WTC11 (cell line): ENCODE measurements around the gene BPGM. TPM values are rescaled to one million over a fixed set of nuclear protein-coding genes. Genes with fewer than 3 reads are reported as not detected.

Source experiments
- ATAC-seq: fragments of 200-7000 bp; cut with Tn5 transposase; 2 replicates; pipeline ENCODE4 v1.10.0; 2021; ENCODE audit warnings: mild to moderate bottlenecking, moderate library complexity
- CTCF ChIA-PET: fragments of 300-600 bp; sonication (Branson Sonifier 250); formaldehyde crosslinking; loops from one replicate; lab custom pipeline; 2021; ENCODE audit warnings: antibody characterized with exemption; lab: Charles Lee
- POLR2A ChIA-PET: fragments of 350-600 bp; sonication (Branson Sonifier 250); formaldehyde crosslinking; loops from one replicate; lab custom pipeline; 2021; ENCODE audit warnings: antibody characterized with exemption; lab: Charles Lee
- DNase-seq: peaks from one replicate; pipeline ENCODE4 v3.0.0; 2021; ENCODE audit warnings: low spot score
- H3K27ac Mint-ChIP-seq: 2 replicates; pipeline ENCODE4 v1.8.0; 2021; ENCODE audit warnings: mixed read lengths
- H3K27me3 Mint-ChIP-seq: 2 replicates; pipeline ENCODE4 v1.8.0; 2021; ENCODE audit warnings: low read depth, mild to moderate bottlenecking, moderate library complexity, mixed read lengths
- H3K36me3 Mint-ChIP-seq: 2 replicates; pipeline ENCODE4 v1.8.0; 2021; ENCODE audit warnings: mixed read lengths
- H3K4me1 Mint-ChIP-seq: 2 replicates; pipeline ENCODE4 v1.8.0; 2022; ENCODE audit warnings: mixed read lengths
- H3K4me3 Mint-ChIP-seq: 2 replicates; pipeline ENCODE4 v1.8.0; 2021; ENCODE audit warnings: mild to moderate bottlenecking, moderate library complexity, mixed read lengths
- H3K9me3 Mint-ChIP-seq: 2 replicates; pipeline ENCODE4 v1.8.0; 2021; ENCODE audit warnings: mixed read lengths
- ATF1 ChIP-seq: sonication (generic); formaldehyde crosslinking; IDR thresholded peaks from 2 replicates; pipeline ENCODE4 v1.8.1; 2023; ENCODE audit warnings: mild to moderate bottlenecking, moderate library complexity, missing genetic modification reagents
- ATF2 ChIP-seq: sonication (generic); formaldehyde crosslinking; IDR thresholded peaks from 2 replicates; pipeline ENCODE4 v1.8.1; 2022; ENCODE audit warnings: low read depth, missing genetic modification reagents, borderline replicate concordance
- ATF3 ChIP-seq: sonication (generic); formaldehyde crosslinking; conservative IDR thresholded peaks from 2 replicates; pipeline ENCODE4 v1.8.1; 2022; ENCODE audit warnings: mild to moderate bottlenecking, missing genetic modification reagents
- CREB1 ChIP-seq: sonication (generic); formaldehyde crosslinking; IDR thresholded peaks from 2 replicates; pipeline ENCODE4 v1.8.0; 2023; ENCODE audit warnings: mild to moderate bottlenecking, missing genetic modification reagents
- ESRRA ChIP-seq: sonication (generic); formaldehyde crosslinking; IDR thresholded peaks from 2 replicates; pipeline ENCODE4 v1.8.1; 2022; ENCODE audit warnings: mild to moderate bottlenecking, missing genetic modification reagents, borderline replicate concordance
- ETV6 ChIP-seq: sonication (generic); formaldehyde crosslinking; IDR thresholded peaks from 2 replicates; pipeline ENCODE4 v1.8.1; 2022; ENCODE audit warnings: mild to moderate bottlenecking, missing genetic modification reagents
- MAX ChIP-seq: sonication (generic); formaldehyde crosslinking; IDR thresholded peaks from 2 replicates; pipeline ENCODE4 v1.8.0; 2022; ENCODE audit warnings: mild to moderate bottlenecking, missing genetic modification reagents
- NR2C2 ChIP-seq: sonication (generic); formaldehyde crosslinking; IDR thresholded peaks from 2 replicates; pipeline ENCODE4 v1.8.0; 2022; ENCODE audit warnings: mild to moderate bottlenecking, missing genetic modification reagents
- NR3C1 ChIP-seq: sonication (generic); formaldehyde crosslinking; conservative IDR thresholded peaks from 2 replicates; pipeline ENCODE4 v1.8.1; 2023; ENCODE audit warnings: low read depth, mild to moderate bottlenecking, missing genetic modification reagents
- RELA ChIP-seq: sonication (generic); formaldehyde crosslinking; IDR thresholded peaks from 2 replicates; pipeline ENCODE4 v1.8.1; 2022; ENCODE audit warnings: missing genetic modification reagents, mild to moderate bottlenecking, borderline replicate concordance
- SOX15 ChIP-seq: fragments of 250-450 bp; sonication (Bioruptor Pico); IDR thresholded peaks from 2 replicates; pipeline ENCODE4 v1.9.0; 2021; ENCODE audit warnings: mild to moderate bottlenecking
- TEAD1 ChIP-seq: sonication (generic); formaldehyde crosslinking; IDR thresholded peaks from 2 replicates; pipeline ENCODE4 v1.8.0; 2022; ENCODE audit warnings: mild to moderate bottlenecking, missing genetic modification reagents
- ZNF219 ChIP-seq: sonication (generic); formaldehyde crosslinking; IDR thresholded peaks from 2 replicates; pipeline ENCODE4 v1.8.0; 2023; ENCODE audit warnings: missing genetic modification reagents, mild to moderate bottlenecking, borderline replicate concordance
- ZNF263 ChIP-seq: sonication (generic); formaldehyde crosslinking; IDR thresholded peaks from 2 replicates; pipeline ENCODE4 v1.8.1; 2022; ENCODE audit warnings: low read depth, mild to moderate bottlenecking, moderate library complexity, missing genetic modification reagents
- ZNF317 ChIP-seq: sonication (generic); formaldehyde crosslinking; IDR thresholded peaks from 2 replicates; pipeline ENCODE4 v1.8.1; 2023; ENCODE audit warnings: low read depth, mild to moderate bottlenecking, moderate library complexity, missing genetic modification reagents, borderline replicate concordance
- ZSCAN18 ChIP-seq: fragments of 250-450 bp; sonication (Bioruptor Pico); IDR thresholded peaks from 2 replicates; pipeline ENCODE4 v2.1.2; 2022; ENCODE audit warnings: mild to moderate bottlenecking, moderate library complexity
- total RNA-seq: library from RNA; stranded (reverse); gene quantifications from 3 replicates; pipeline ENCODE4 v1.2.3, GENCODE V29; 2021
- TF ChIP-seq, protein P1 (sequence below): sonication (generic); formaldehyde crosslinking; IDR thresholded peaks from 2 replicates; pipeline ENCODE4 v1.8.1; 2022; ENCODE audit warnings: missing genetic modification reagents, borderline replicate concordance
- TF ChIP-seq, protein P2 (sequence below): fragments of 250-450 bp; sonication (Bioruptor Pico); IDR thresholded peaks from 2 replicates; pipeline ENCODE4 v1.9.0; 2021; ENCODE audit warnings: moderate library complexity, mild to moderate bottlenecking, inconsistent platforms, borderline replicate concordance
- TF ChIP-seq, protein P3 (sequence below): fragments of 250-450 bp; sonication (Bioruptor Pico); conservative IDR thresholded peaks from 2 replicates; pipeline ENCODE4 v1.9.0; 2021; ENCODE audit warnings: mild to moderate bottlenecking
- TF ChIP-seq, protein P4 (sequence below): sonication (generic); formaldehyde crosslinking; IDR thresholded peaks from 2 replicates; pipeline ENCODE4 v1.8.1; 2023; ENCODE audit warnings: mild to moderate bottlenecking, missing genetic modification reagents, borderline replicate concordance
- TF ChIP-seq, protein P5 (sequence below): sonication (generic); formaldehyde crosslinking; IDR thresholded peaks from 2 replicates; pipeline ENCODE4 v1.8.1; 2023; ENCODE audit warnings: mild to moderate bottlenecking, missing genetic modification reagents, moderate library complexity

The BPGM gene
- total RNA-seq, 1 experiment from 2014 or later: 14.6 TPM

DNA sequence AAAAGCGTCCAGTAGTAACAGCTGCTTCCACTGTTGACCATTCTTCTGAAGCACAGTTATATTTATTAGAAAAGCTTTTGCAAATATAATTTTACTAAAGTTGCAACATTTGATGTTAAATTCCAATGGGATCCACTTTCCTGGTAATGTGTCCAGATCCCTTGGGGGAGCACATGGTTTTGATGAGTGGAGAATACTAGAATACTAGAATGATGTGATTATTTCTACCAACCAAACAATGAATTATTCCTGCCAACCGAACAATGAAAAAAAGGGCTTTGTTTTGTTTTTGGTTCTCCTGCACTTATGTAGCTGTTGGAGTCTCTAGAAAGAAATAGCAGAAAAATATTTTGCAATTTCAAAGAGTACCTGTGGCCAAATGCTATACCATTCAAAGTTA is 59.1 kb downstream of the BPGM start:
- TF ChIP-seq, protein P1, sequence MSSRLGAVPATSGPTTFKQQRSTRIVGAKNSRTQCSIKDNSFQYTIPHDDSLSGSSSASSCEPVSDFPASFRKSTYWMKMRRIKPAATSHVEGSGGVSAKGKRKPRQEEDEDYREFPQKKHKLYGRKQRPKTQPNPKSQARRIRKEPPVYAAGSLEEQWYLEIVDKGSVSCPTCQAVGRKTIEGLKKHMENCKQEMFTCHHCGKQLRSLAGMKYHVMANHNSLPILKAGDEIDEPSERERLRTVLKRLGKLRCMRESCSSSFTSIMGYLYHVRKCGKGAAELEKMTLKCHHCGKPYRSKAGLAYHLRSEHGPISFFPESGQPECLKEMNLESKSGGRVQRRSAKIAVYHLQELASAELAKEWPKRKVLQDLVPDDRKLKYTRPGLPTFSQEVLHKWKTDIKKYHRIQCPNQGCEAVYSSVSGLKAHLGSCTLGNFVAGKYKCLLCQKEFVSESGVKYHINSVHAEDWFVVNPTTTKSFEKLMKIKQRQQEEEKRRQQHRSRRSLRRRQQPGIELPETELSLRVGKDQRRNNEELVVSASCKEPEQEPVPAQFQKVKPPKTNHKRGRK (CRISPR knock-in tag): no peak
- no peak for TF ChIP-seq RELA
- no peak for TF ChIP-seq NR2C2 (CRISPR knock-in tag)
- TF ChIP-seq ZNF317 (CRISPR knock-in tag): no peak
- TF ChIP-seq, protein P2, sequence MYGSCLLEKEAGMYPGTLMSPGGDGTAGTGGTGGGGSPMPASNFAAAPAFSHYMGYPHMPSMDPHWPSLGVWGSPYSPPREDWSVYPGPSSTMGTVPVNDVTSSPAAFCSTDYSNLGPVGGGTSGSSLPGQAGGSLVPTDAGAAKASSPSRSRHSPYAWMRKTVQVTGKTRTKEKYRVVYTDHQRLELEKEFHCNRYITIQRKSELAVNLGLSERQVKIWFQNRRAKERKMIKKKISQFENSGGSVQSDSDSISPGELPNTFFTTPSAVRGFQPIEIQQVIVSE (CRISPR knock-in tag): no peak
- no peak for TF ChIP-seq SOX15
- TF ChIP-seq ZNF263: no peak
- TF ChIP-seq ESRRA (CRISPR knock-in tag): no peak
- no peak for TF ChIP-seq MAX (CRISPR knock-in tag)
- TF ChIP-seq NR3C1 (CRISPR knock-in tag): no peak
- DNase-seq (no peak), ATAC-seq (no peak)
- Mint-ChIP-seq H3K4me1 (peaks cover 15% of the 10 kb centered on the region), H3K27ac (no peak overlapping the region), H3K4me3 (no peak overlapping the region), H3K9me3 (no peaks in the 10 kb centered on the region), H3K36me3 (no peaks in the 10 kb centered on the region), H3K27me3 (no peaks in the 10 kb centered on the region)
- POLR2A ChIA-PET: no interaction called here
- CTCF ChIA-PET: interaction anchor here (1.4 kb wide), 1 partner anchor 19 kb away, joined by 4 read pairs; no protein-coding TSS in a partner anchor

GRCh38 chr7:134706468-134706867 is 59.8 kb downstream of the BPGM start:
- no peak for DNase-seq
- ATAC-seq: no peak
- no peak overlapping the region for H3K27ac Mint-ChIP-seq
- TF ChIP-seq, protein P3, sequence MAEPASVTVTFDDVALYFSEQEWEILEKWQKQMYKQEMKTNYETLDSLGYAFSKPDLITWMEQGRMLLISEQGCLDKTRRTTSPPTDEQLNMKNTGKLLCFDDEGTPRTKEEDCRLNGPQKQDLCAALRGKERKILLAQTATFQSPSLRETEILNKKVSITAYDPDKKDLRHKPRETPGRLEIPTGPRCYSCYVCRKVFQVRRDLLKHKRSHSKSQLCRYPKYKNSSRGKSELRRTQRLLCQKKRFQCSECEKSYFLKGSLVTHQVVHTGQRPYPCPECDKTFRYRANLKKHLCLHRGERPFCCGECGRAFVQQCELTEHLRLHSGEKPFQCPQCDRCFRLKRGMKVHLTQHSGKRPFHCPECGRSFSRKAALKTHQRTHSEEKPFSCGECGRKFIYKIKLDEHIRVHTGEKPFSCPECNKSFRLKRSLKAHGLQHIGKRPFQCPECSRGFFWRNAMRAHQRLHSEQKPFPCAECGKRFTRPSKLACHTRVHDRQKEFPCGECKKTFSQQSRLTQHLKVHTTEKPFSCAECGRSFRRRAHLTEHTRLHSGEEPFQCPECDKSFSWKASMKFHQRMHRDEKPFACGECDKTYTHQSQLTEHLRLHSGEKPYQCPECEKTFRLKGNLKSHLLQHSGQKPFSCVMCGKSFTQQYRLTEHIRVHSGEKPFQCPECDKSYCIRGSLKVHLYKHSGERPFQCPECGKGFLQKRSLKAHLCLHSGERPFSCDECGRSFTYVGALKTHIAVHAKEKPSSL (CRISPR knock-in tag): no peak
- no peak for TF ChIP-seq NR2C2 (CRISPR knock-in tag)
- no peak for TF ChIP-seq MAX (CRISPR knock-in tag)
- TF ChIP-seq ATF3: no peak
- TF ChIP-seq ETV6: no peak
- TF ChIP-seq ZNF219 (CRISPR knock-in tag): no peak
- TF ChIP-seq, protein P4, sequence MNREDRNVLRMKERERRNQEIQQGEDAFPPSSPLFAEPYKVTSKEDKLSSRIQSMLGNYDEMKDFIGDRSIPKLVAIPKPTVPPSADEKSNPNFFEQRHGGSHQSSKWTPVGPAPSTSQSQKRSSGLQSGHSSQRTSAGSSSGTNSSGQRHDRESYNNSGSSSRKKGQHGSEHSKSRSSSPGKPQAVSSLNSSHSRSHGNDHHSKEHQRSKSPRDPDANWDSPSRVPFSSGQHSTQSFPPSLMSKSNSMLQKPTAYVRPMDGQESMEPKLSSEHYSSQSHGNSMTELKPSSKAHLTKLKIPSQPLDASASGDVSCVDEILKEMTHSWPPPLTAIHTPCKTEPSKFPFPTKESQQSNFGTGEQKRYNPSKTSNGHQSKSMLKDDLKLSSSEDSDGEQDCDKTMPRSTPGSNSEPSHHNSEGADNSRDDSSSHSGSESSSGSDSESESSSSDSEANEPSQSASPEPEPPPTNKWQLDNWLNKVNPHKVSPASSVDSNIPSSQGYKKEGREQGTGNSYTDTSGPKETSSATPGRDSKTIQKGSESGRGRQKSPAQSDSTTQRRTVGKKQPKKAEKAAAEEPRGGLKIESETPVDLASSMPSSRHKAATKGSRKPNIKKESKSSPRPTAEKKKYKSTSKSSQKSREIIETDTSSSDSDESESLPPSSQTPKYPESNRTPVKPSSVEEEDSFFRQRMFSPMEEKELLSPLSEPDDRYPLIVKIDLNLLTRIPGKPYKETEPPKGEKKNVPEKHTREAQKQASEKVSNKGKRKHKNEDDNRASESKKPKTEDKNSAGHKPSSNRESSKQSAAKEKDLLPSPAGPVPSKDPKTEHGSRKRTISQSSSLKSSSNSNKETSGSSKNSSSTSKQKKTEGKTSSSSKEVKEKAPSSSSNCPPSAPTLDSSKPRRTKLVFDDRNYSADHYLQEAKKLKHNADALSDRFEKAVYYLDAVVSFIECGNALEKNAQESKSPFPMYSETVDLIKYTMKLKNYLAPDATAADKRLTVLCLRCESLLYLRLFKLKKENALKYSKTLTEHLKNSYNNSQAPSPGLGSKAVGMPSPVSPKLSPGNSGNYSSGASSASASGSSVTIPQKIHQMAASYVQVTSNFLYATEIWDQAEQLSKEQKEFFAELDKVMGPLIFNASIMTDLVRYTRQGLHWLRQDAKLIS (CRISPR knock-in tag): no peak
- TF ChIP-seq, protein P5, sequence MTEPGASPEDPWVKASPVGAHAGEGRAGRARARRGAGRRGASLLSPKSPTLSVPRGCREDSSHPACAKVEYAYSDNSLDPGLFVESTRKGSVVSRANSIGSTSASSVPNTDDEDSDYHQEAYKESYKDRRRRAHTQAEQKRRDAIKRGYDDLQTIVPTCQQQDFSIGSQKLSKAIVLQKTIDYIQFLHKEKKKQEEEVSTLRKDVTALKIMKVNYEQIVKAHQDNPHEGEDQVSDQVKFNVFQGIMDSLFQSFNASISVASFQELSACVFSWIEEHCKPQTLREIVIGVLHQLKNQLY (CRISPR knock-in tag): no peak
- no peak for TF ChIP-seq ATF2 (CRISPR knock-in tag)
- no peak for TF ChIP-seq ZSCAN18 (CRISPR knock-in tag)
- no peak for TF ChIP-seq CREB1
- no peak for TF ChIP-seq TEAD1 (CRISPR knock-in tag)
- no peak for TF ChIP-seq ATF1 (CRISPR knock-in tag)

More at GRCh38 chr7:134706468-134706867, 59.8 kb downstream of the BPGM start:
- Mint-ChIP-seq H3K9me3 (no peaks in the 10 kb centered on the region), H3K4me1 (peaks cover 22% of the 10 kb centered on the region), H3K27me3 (no peaks in the 10 kb centered on the region; the same call in 1 of the 2 replicates), H3K4me3 (no peak overlapping the region), H3K36me3 (no peaks in the 10 kb centered on the region)
- CTCF ChIA-PET: interaction anchor here (1.4 kb wide), 1 partner anchor 18 kb away, joined by 4 read pairs; no protein-coding TSS in a partner anchor
- POLR2A ChIA-PET: no interaction called here
